NCI-H774 (cell line): ENCODE data around the gene EEF1B2.
"Not testable (repeated sequence)": the region's sequence is repeated elsewhere in the genome, so short reads cannot be mapped to it uniquely, and the experiment has no call there.

Experiments used
- DNase-seq: peaks from one replicate; lab custom pipeline; 2025; lab: John Stamatoyannopoulos, UW

Gene EEF1B2

DNA sequence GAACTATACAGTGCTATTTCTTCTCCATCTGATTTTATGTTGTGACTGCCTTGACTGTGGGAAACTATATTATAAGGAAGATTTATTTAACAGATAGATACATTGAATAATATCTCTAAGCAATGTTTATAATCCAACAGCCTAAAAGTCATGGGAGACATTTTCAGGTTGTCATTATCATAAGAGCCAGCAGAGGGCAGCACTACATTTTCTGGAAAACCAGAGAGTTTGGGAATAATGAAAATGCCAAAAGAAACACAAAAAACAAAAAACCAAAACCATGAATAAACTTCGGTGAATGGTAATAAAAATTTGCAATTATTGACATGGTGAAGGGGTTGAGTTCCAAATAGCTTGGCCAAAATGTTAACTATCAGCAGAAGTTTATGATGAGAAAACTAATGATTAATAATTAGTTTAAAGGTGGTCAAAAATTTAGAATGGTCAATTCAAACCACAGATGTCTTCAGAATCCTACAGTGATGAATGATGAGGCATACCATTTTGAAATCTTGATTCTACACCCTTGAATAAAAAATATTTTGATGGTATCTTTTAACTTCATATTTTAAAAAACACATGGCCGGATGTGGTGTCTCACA, 4.7 kb downstream of the EEF1B2 start:
- peak; percentile 2 for DNase-seq

DNA sequence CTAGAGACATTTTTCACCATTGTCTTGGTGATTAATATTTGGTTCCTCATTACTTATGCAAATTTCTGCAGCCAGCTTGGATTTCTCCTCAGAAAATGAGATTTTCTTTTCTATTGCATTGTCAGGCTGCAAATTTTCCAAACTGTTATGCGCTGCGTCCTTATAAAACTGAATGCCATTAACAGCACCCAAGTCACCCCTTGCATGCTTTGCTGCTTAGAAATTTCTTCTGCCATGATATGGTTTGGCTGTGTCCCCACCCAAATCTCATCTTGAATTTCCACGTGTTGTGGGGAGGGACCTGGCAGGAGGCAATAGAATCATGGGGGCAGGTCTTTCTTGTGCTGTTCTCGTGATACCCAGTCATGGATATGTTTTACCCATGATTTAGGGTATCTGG, 8.5 kb downstream of the EEF1B2 start:
- not testable (repeated sequence) for DNase-seq

DNA sequence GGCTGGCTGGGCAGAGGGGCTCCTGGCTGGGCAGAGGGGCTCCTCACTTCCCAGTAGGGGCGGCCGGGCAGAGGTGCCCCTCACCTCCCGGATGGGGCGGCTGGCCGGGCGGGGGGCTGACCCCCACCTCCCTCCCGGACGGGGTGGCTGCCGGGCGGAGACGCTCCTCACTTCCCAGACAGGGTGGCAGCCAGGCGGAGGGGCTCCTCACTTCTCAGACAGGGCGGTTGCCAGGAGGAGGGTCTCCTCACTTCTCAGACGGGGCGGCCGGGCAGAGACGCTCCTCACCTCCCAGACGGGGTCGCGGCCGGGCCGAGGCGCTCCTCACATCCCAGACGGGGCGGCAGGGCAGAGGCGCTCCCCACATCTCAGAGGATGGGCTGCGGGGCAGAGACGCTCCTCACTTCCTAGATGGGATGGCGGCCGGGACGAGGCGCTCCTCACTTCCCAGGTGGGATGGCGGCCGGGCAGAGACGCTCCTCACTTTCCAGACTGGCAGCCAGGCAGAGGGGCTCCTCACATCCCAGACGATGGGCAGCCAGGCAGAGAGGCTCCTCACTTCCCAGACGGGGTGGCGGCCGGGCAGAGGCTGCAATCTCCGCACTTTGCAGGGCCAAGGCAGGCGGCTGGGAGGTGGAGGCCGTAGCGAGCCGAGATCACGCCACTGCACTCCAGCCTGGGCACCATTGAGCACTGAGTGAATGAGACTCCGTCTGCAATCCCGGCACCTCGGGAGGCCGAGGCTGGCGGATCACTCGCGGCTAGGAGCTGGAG, 12.1 kb downstream of the EEF1B2 start:
- DNase-seq = not testable (repeated sequence)

DNA sequence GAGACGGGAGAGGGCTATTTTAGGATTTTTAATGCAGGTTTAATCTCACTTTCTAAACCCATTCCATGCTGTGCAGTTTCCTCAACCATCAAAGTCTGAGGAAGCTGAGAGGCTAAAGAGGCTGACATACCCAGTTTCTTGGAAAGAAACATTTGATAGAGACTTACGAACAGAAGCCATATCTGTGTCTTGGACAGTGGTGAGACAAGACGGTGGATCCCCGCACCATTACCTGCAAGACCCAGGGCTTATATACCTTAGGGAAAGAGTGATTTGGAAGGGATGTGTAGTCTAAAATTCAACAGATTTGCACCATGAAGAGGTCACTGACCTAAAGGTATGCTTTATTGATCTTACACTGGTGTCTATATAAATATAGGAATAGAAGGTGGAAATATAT, 13.5 kb downstream of the EEF1B2 start:
- DNase-seq = no peak

DNA sequence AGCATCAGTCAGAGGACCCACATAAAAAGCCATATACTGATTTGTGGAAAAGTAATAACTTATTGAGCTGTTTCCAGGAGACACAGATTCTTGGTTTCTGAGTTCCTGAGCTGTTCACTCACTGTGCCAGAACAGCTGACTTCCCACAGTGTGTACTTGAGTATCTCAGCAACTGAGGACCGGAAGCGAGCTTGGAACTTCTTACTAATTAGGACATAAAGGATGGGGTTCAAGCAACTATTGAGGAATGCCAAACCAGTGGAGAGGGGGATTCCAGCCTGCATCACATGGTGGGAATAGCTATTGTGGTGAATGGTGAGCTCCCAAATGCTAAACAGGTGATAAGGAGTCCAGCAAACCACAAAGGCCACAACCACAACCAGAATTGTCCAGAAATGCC, 16.4 kb downstream of the EEF1B2 start:
- DNase-seq = no peak

DNA sequence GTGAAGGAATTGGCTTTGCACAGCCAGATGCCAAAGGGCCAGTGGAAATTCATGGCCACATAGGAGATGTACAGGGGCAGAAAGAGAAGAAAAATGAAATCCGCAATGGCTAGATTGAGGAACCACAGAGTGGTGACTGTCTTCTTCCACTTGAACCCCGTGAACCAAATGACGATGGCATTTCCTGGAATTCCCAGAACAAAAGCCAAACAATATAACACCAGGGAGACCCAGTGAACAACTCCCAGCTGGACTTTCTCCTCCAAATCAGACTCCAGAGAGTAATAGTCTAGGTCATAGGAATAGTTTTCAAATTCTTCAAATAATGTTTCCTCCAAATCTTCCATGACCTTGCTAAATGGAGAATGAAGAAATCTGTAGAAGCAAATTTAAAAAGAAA, 17.2 kb downstream of the EEF1B2 start:
- no peak for DNase-seq

DNA sequence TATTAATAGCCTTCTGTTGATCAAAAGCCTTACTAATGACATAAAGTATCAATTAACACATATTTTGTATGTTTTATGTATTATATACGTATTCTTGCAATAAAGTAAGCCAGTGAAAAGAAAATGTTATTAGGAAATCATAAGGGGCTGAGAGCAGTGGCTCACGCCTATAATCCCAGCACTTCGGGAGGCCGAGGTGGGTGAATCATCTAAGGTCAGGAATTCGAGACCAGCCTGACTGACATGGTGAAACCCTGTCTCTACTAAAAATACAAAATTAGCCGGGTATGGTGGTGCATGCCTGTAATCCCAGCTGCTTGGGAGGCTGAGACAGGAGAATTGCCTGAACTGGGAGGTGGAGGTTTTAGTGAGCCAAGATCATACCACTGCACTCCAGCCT, 21.8 kb downstream of the EEF1B2 start:
- DNase-seq = not testable (repeated sequence)

DNA sequence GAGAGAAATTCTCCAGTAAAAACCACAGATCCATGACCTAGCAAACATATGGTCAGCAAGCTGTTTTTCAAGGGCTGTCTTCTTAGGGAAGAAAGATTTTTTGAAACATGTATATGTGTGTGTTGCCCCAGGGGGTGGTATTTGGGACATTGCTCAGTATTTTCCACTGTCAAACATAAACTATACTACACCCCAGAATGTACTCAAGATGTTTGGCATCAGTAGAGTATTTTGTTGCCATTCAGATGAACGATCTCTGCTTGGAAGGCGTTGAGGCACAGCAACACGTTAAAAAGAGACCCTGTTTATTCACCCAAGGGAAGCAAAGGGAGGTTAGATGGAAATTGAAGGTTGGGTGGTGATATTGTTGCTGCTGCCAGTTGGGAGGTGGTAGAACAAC, 30.0 kb downstream of the EEF1B2 start:
- DNase-seq = no peak

DNA sequence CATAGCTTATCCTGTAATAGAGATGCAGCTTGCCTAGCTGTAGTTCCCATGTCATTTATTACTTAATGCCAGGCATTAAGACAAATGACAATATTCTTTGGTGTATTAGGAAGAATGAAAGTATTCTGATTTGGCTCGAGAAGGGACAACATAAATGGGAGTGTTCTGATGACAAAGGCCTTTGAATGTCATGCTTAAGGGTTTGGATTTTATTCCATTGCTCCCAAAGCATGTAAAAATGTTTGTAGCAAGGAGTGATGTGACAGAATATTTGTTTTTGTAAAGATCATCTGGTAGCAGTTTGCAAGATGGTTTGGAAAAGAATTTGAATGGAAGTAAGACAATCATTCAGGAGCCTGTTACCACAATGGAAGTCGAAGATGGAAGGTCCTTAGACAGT, 30.4 kb downstream of the EEF1B2 start:
- DNase-seq = no peak

DNA sequence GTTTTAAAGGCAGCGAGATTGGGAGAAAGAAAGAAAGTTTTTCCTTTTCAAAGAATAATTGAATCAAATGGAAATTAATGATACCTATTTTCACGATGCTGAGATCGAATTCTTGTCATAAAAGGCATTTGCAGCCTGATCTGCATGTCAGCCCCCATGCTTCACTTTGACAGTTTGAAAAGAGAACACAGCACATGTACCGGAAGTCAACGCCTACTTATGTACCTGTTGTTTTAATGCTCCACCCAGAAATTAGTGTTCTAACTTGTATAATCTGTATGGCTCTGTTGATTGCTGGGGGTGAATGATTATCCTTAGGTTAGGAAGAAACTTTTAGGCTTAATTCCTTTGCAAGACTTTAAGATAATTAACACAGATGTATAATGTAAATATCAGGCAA, 31.0 kb downstream of the EEF1B2 start:
- DNase-seq = no peak

DNA sequence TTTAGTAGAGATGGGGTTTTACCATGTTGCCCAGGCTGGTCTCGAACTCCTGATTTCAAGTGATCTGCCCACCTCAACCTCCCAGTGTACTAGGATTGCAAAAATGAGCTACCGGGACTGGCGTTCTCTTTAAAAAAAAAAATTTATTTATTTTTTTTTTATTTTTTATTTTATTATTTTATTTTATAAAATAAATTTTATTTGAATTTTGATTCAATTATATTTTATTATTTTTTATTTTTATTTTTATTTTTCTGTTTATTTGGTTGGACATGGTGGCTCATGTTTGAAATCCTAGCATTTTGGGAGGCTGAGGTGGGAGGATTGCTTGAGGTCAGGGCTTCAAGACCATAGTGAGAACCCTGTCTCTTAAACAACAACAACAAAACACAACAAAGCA, 32.5 kb downstream of the EEF1B2 start:
- DNase-seq = no peak

DNA sequence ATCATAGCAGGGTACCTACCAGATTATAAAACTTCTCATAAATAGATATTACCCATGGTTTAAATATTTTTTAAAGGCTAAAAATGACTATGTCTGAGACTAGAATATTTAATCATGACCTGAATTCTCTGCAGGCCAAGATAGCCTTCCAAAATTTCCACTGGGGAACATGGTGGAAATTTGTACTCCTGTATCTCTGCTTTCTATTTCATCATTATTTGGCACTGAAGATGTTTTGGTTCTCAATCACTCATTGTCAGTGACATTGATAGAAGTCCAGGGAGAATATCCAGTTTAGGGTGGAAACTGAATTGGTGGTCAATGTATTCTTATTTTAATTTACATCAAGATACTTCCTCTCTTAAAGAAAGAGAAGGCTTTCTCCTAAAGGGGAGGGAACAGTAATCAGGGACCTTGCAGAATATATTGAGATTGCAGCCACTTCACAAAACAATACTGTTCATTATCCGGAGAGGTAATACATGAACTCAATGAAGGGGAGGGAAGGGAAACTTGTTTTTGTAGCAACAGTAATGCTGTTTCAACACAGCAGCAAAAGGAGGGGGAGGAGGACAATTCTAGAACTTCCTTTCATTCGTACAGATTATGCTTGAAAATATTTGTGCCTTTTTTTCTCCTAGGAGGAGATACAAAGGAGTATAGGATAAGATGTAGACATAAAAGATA, 34.1 kb downstream of the EEF1B2 start:
- no peak for DNase-seq

DNA sequence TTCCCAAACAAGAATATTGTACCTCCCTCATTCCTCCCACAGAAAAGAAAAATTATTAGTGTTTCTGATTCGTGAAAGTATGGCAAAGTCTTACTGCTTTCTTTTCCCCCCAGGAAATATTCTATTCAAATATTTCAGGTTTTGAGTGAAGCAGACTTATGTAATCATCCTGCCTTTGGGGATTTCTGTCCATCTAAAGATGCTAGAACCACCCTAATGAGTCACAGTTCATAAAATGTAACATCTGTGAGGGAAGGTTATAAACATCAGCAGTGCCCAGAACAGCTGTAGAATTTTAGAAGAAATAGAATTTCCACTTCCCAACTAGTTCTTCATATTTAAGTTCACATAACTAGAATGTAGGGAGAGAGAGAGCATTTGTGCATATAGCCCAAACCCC, 39.0 kb downstream of the EEF1B2 start:
- DNase-seq = no peak

DNA sequence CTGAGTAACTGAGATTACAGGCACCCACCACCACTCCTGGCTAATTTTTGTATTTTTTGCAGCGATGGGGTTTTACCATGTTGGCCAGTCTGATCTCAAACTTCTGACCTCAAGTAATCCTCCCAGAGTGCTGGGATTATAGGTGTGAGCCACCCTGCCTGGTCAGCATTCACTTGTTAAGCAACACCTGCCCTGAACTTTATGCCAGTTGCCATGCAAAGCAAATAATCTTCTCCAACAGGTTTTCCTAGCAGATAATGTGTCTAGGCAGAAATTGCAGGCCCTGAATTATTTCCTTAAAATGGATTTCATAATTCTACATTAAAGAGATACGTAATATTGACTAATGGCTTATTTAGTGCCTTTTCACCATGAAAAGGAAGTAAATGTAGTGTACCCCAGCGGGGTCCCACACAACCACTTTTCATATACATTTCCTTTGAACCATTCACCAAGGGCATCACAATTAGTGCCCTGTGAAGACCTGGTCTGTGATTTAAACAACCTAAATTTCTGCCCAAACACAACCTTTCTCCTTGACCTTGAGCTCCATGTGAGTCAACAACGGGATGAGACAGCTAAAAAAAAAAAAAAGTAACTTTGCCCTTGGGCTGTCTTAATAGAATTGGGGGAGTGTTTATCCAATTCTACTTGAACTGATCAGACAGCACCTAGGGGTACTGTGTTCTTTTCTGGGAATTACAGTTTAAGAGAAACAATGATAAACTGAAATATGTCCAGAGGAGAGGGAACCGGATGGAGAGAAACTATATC, 41.6 kb downstream of the EEF1B2 start:
- DNase-seq = no peak

DNA sequence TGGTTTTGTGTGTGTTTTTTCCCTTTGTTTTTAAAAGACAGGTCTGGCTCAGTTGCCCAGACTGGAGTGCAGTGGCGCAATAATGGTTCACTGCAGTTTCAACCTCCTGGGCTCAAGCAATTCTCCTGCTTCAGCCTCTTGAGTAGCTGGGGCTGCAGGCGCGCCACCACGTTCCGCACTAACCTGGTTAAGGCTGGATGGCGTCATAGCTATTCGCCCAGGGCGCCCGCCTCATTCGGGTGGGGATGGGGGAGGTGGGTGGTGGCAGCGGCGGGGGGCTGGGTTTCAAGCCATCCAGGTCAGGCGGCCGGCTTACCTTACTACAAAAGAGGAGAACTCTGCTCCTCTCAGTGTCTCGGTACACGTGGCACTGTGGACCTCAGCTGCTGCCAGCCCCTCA, 42.8 kb downstream of the EEF1B2 start:
- no peak for DNase-seq

DNA sequence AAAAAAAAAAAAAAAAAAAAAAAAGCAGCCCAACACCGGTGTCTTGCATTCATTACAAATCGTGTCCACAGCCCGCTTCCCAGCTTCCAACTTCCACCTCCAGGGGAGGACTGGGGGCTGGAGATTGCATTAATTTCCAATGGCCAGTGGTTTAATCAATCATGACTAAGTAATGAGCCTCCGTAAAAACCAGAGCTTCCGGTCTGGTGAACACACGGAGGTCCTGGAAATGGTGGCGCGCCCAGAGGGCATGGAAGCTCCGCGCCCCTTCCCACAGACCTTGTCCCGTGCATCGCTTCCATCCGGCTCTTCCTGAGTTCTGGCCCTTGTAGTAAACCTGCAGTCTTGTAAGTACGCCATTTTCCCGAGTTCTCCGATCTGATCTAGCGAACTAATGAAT, 43.6 kb downstream of the EEF1B2 start:
- DNase-seq = no peak

DNA sequence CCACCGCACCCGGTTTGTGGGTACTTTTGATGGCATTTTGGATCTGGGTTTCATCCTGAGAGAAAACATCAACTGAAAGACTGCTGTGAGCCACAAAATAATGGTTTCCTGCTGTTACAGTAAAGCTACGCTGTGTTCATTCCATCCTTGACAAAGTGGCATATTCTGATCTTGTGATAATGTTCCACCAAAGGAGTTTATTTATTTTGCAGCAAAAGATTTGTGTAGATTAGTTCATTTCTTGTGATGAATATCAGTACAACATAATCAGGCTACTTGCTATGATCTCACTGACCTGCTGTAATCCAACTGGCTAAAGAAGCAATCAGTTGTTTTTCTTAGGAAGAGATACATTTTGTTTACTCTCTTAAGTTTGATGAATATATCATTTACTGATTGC, 45.0 kb downstream of the EEF1B2 start:
- no peak for DNase-seq

DNA sequence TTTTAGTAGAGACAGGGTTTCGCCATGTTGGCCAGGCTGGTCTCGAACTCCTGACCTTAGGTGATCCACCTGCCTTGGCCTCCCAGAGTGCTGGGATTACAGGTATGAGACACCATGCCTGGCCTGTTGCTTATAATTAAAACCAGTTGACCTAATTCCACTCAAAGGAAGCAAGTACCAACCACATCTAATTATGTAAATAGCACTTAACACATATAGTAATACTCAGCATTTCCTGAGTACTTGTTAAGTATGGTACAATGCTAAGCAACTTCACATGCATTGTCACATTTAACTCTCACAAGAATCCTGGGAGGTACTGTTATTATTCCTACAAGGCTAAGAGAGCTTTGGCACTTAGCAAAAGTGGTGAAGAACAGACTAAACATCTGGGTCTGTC, 47.6 kb downstream of the EEF1B2 start:
- DNase-seq = not testable (repeated sequence)

DNA sequence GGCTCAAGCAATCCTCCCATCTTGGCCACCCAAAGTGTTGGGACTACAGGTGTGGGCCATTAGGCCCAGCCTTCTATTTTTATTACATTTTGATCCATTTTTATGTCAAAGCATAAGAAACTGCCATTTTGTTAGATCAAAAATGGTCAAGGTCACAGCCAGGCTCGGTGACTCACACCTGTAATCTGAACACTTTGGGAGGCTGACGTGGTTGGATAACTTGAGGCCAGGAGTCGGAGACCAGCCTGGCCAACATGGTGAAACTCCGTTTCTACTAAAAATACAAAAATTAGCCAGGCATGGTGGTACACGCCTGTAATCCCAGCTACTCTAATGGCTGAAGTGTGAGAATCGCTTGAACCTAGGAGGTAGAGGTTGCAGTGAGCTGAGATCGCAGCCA, 49.2 kb downstream of the EEF1B2 start:
- DNase-seq = no peak

DNA sequence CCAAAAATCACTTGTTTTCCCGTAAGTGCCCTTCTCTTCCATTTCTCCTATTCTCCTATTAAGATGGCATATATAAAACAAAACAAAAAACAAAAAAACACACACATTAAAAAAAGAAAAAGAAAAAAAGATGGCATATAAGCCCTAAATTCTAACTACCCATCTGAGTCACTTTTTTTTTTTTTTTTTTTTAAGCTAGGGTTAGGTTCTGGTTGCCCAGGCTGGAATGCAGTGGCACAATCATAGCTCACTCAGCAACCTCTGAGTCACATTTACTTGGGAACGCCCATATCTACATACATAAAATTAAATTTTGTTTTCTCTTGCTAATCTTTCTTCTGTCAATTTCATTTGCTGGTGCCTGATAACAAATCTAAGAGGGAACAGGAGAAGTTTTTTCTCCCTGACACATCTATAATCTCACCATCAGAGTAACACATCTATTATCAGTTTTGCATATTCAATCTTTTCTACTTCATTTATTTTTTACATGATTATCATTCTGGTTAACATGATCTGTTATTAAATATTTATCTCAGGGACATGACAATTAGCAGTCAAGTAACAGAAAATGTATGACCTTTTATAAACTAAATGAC, 52.1 kb downstream of the EEF1B2 start:
- no peak for DNase-seq
